Right forelimb (tissue), 1 donor: ENCODE results near the gene DHX34.
"Not testable (repeated sequence)": the region's sequence is repeated elsewhere in the genome, so short reads cannot be mapped to it uniquely, and the experiment has no call there.

Experiments used
- DNase-seq: peaks from one replicate; pipeline ENCODE4 v3.0.0-alpha.2; 2018

DHX34 gene

DNA sequence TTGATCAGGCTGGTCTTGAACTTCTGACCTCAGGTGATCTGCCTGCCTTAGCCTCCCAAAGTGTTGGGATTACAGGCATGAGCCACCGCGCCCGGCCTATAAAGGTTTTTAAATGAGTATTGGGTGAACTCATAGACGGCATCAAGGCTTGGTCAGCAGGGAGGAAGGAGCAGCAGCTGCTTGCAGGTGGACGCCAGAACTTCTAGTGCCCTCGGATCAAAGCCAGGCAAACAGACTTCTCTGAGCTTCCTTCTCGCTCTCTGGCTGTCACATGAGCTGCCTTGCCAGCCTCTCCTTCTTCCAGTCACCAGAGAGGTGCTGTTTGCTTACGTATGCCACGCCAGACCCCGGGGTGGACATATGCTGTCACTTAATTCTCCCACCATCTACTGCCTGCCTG lies 16.3 kb downstream of the DHX34 start:
- DNase-seq = not testable (repeated sequence)

- DNase-seq = no peak
Measured at GRCh38 chr19:47370045-47370611, 21.0 kb downstream of the DHX34 start.

DNA sequence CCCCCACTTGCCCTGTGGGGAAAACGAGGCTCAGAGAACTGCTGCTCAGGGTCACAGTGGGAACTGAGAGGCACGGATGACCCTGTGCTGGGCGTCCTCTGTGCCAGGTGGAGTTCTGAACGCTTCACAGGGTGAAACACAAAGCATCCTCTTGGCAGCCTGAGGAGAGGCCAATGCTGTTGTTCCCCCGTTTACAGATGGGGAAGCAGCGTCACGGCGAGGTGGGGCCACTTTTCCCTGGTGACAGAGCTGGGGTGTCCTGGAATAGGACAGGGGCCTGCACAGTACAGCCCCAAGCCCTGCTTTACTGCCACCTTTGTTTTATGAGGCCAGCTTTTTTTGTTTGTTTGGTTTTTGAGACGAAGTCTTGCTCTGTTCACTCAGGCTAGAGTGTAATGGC lies 22.1 kb downstream of the DHX34 start:
- no peak for DNase-seq

GRCh38 chr19:47372603-47373002 lies 23.5 kb downstream of the DHX34 start:
- no peak for DNase-seq

GRCh38 chr19:47373246-47374240 lies 24.4 kb downstream of the DHX34 start:
- no peak for DNase-seq

GRCh38 chr19:47374876-47375693 lies 26.0 kb downstream of the DHX34 start:
- no peak for DNase-seq

GRCh38 chr19:47375694-47376588 lies 26.8 kb downstream of the DHX34 start:
- no peak for DNase-seq

GRCh38 chr19:47376589-47377144 lies 27.6 kb downstream of the DHX34 start:
- no peak for DNase-seq

DNA sequence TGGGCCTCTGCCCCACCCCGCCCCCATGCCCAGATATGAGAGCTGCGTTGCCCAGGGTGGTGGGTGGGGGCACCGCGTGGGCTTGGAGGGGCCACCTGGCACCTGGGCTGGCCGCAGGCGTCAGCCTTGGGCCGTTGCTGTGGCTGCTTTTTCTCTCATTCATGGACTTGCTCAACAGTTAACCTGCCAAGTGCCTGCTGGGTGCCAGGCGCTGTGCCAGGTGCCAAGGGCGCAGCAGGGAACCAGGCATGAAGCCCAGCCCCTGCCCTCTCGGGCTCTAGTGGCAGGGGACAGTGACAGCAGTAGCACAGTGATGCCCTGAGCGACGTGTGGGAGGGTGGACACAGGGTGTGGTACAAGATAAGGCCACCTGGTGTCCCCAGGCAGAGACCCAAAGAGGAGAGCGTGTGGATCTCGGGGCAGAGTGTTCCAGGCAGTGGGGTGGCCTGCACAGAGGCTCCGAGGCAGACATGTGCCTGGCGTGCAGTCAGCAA lies 28.1 kb downstream of the DHX34 start:
- DNase-seq = no peak

DNA sequence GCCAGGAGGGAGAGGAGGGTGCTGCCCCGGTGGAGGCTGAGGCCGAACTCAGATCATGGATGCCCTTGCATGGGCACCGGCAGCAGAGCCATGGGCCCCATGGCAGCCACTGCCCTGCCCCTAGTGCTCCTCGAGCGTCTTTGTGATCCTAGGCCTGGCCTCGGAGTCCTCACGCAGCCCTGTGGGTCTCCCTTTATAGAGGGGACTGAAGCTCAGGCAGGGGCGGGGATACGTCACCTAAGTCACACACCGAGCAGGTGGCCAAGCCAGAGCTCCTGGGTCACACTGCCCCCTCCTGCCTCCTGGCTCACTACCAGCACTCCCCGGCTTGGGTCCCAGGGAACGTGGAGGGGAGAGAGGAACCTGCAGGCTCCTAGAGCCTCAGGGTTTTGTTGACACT lies 28.7 kb downstream of the DHX34 start:
- no peak for DNase-seq

- no peak for DNase-seq
Measured at GRCh38 chr19:47378246-47378645, 29.1 kb downstream of the DHX34 start.

- no peak for DNase-seq
Measured at GRCh38 chr19:47379381-47379938, 30.3 kb downstream of the DHX34 start.

DNA sequence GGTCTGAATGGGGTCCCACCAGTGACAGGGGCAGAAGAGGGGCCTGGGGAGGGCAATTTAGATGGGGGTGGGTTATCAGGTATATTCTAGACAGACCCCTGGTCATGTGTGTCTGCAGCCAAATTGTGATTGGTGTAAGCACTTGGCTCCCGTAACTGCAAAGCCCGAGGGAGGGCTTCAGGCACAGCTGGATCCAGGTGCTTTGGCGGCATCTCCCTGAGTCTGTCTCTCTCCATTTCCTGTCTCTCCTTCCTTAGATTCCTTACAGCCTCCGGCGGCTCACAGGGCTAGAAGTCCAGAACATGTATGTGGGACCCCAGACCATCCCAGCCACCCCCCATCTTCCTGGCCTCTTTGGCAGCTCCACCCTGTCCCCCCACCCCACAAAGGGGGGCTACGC lies 31.4 kb downstream of the DHX34 start:
- no peak for DNase-seq

DNA sequence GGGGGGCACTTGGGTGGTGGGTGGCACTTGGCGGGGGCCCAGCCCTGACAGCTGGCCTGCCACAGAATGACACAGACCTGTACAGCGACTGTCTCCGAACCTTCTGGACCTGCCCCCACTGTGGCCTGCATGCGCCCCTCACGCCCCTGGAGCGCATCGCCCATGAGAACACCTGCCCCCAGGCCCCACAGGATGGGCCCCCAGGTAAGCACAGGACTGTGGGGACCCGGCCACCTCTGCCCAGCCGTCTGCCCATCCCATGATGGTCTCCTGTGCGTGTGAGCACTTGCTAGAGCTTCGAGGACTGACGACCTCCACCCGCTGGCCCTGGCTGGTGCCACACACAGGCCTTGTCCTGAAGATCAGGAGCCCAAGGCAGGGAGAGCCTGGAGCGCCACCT lies 32.0 kb downstream of the DHX34 start:
- DNase-seq = no peak

DNA sequence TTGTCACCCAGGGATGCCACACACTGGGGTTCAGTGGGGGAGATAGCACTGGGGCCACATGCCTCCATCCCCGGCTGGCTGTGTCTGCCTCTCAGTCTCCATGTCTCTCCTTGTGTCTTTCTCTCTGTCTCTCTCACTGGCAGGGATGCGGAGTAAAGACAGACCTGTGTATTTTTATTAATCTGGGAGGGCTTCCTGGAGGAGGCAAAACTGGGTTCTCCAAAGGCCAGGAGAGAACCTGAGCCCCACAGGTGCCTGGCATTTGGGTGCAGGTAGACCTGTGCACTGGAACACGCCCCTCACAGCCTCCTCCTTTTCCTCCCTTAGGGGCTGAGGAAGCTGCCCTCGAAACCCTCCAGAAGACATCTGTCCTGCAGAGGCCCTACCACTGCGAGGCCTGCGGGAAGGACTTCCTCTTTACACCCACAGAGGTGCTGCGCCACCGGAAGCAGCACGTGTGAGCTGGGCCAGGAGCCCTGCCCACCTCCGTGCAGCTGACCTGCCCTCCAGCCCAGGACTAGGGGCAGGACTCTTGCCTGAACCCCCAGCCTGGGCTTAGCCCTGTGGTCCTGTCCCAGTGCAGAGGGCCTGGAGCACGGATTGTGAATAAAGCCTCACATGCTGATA lies 32.7 kb downstream of the DHX34 start:
- DNase-seq = no peak

DNA sequence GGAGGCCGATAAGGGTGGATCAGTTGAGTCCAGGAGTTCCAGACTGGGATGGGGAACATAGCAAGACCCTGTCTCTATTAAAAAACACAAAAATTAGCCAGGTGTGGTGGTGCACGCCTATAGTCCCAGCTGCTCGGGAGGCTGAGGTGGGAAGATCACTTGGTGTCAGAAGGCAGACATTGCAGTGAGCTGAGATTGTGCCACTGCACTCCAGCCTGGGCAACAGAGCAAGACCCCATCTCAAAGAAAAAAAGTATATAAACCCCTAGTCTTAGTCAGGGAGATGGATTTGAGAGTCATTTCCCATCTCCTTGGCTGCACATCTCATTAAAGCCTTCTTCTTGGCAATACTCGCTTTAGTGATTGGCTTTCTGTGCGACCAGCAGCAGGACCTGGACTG lies 34.8 kb downstream of the DHX34 start:
- DNase-seq = not testable (repeated sequence)

GRCh38 chr19:47384533-47384932 lies 35.4 kb downstream of the DHX34 start:
- DNase-seq = not testable (repeated sequence)

GRCh38 chr19:47386582-47386981 lies 37.5 kb downstream of the DHX34 start:
- not testable (repeated sequence) for DNase-seq

- not testable (repeated sequence) for DNase-seq
Measured at GRCh38 chr19:47387623-47388022, 38.5 kb downstream of the DHX34 start.

GRCh38 chr19:47388721-47389120 lies 39.6 kb downstream of the DHX34 start:
- DNase-seq = not testable (repeated sequence)

GRCh38 chr19:47389150-47389556 lies 40.0 kb downstream of the DHX34 start:
- DNase-seq = no peak
